ENCODE measurements around the gene SLC1A7.

The SLC1A7 gene

GRCh38 chr1:53174971-53175913 lies 32.8 kb upstream of the SLC1A7 start:
- no peak for DNase-seq (ENCODE audit: low read depth)
- H3K4me3 ChIP-seq (ENCODE audit: low read depth, low read length): no peak overlapping the region
- TF ChIP-seq, protein P1, sequence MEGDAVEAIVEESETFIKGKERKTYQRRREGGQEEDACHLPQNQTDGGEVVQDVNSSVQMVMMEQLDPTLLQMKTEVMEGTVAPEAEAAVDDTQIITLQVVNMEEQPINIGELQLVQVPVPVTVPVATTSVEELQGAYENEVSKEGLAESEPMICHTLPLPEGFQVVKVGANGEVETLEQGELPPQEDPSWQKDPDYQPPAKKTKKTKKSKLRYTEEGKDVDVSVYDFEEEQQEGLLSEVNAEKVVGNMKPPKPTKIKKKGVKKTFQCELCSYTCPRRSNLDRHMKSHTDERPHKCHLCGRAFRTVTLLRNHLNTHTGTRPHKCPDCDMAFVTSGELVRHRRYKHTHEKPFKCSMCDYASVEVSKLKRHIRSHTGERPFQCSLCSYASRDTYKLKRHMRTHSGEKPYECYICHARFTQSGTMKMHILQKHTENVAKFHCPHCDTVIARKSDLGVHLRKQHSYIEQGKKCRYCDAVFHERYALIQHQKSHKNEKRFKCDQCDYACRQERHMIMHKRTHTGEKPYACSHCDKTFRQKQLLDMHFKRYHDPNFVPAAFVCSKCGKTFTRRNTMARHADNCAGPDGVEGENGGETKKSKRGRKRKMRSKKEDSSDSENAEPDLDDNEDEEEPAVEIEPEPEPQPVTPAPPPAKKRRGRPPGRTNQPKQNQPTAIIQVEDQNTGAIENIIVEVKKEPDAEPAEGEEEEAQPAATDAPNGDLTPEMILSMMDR (IDR thresholded peaks at IDR 0.05; ENCODE audit: control insufficient read depth, extremely low read depth, insufficient read depth): no peak

DNA sequence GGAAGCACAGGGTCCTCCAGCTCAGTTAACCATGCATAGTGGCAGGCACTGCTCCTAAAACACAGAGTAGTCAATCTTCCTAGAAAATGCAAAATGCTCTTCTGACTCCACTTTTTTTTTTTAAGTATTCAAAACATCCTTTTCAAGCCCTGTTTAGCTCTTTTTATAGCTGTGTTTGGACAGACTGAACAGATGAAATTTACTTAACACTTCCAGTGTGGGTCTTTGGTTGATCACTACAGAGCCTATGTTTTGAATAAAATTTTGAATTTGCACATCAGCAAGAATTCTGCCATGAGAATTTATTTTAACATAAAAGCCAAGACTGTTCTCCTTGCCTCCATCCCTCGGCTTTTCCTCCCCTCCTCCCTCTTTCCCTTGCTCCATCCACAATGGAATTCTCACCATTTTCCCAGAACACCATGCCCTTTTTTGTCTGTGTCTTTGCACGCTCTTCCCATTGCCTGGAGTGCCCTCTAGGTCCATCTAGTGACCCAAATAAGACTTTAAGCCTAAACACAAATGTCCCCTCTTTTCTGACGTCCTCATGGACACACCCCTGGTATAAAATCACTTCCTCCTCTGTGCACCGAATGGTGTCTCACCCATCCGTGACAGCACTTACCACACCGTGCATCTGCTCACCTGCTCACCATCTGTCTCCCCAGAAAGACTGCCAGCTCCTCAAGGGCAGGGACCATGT lies 30.1 kb upstream of the SLC1A7 start:
- no peak for DNase-seq (ENCODE audit: low read depth)
- no peak overlapping the region for H3K4me3 ChIP-seq (ENCODE audit: low read depth, low read length)
- TF ChIP-seq, protein P1 (IDR thresholded peaks at IDR 0.05; ENCODE audit: control insufficient read depth, extremely low read depth, insufficient read depth): 0 out of 2 replicates have a peak, but pooled peaks have one; percentile 16

GRCh38 chr1:53166912-53167311 lies 24.5 kb upstream of the SLC1A7 start:
- no peak overlapping the region for H3K4me3 ChIP-seq (ENCODE audit: low read depth, low read length)
- DNase-seq (ENCODE audit: low read depth): no peak
- TF ChIP-seq, protein P1 (IDR thresholded peaks at IDR 0.05; ENCODE audit: control insufficient read depth, extremely low read depth, insufficient read depth): no peak

- H3K4me3 ChIP-seq (ENCODE audit: low read depth, low read length): no peak overlapping the region
- no peak for DNase-seq (ENCODE audit: low read depth)
- TF ChIP-seq, protein P1 (IDR thresholded peaks at IDR 0.05; ENCODE audit: control insufficient read depth, extremely low read depth, insufficient read depth): no peak
Observed at GRCh38 chr1:53166366-53166765, 23.9 kb upstream of the SLC1A7 start.

GRCh38 chr1:53165408-53165961 lies 23.0 kb upstream of the SLC1A7 start:
- DNase-seq (ENCODE audit: low read depth): no peak
- TF ChIP-seq, protein P1 (IDR thresholded peaks at IDR 0.05; ENCODE audit: control insufficient read depth, extremely low read depth, insufficient read depth): no peak
- no peak overlapping the region for H3K4me3 ChIP-seq (ENCODE audit: low read depth, low read length)

DNA sequence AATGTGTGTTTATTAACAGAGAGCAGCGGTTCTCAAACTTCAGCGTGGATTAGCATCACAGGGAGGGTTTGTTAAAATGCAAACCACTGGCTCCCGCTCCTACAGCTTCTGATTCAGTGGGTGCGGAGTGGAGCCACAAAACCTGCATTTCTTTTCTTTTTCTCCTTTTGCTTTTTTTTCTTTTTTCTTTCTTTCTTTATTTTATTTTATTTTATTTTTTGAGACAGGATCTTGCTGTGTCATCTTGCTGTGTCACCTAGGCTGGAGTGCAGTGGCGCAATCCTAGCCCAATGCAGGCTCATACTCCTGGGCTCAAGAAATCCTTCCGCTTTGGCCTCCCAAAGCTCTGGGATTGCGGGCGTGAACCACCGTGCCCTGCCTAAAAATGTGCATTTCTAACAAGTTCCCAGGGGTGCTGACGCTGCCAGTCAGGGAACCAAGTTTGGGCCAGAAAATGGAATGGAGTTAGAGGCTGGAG lies 20.9 kb upstream of the SLC1A7 start:
- no peak for DNase-seq (ENCODE audit: low read depth)
- H3K4me3 ChIP-seq (ENCODE audit: low read depth, low read length): no peak overlapping the region
- TF ChIP-seq, protein P1 (IDR thresholded peaks at IDR 0.05; ENCODE audit: control insufficient read depth, extremely low read depth, insufficient read depth): no peak

Data from LNCaP clone FGC (cell line).